Lung (tissue), 12 donors: ENCODE measurements around the gene COA1. TPM values are rescaled to one million over a fixed set of nuclear protein-coding genes. Genes with fewer than 3 reads are reported as not detected.
A peak's percentile ranks its signal among the peaks of the same experiment; 100 is the strongest.

Experiments used
- ATAC-seq: fragments of 200-7000 bp; cut with Tn5 transposase; one replicate; pipeline ENCODE4 v1.9.1; 2020; ENCODE audit warnings: moderate number of reproducible peaks; ENCODE audit not compliant: insufficient read depth, low FRiP score
- DNase-seq, 3 donors: peaks; one replicate each; pipeline ENCODE4 v3.0.0-alpha.2; 2013 to 2017
- H3K27ac ChIP-seq, 2 donors: one replicate each; pipeline ENCODE4 v1.5.1; 2013; ENCODE audit warnings: mild to moderate bottlenecking in 2 of 2, moderate library complexity in 2 of 2, control low read depth in 1 of 2, inconsistent platforms in 1 of 2, low read depth in 1 of 2, low read length in 1 of 2
- H3K27me3 ChIP-seq, 3 donors: one replicate each; pipeline ENCODE4 v1.5.1; 2013; ENCODE audit warnings: low read length in 2 of 3; ENCODE audit not compliant: control insufficient read depth in 3 of 3, insufficient read depth in 3 of 3
- H3K36me3 ChIP-seq, 4 donors: one replicate each; pipeline ENCODE4 v1.5.1; 2013; ENCODE audit warnings: low read length in 4 of 4, mild to moderate bottlenecking in 1 of 4, moderate library complexity in 1 of 4; ENCODE audit not compliant: control insufficient read depth in 4 of 4, insufficient read depth in 4 of 4
- H3K4me1 ChIP-seq, 5 donors: one replicate each; pipeline ENCODE4 v1.5.1; 2013; ENCODE audit warnings: low read length in 5 of 5, mild to moderate bottlenecking in 2 of 5, moderate library complexity in 1 of 5; ENCODE audit not compliant: control insufficient read depth in 5 of 5, insufficient read depth in 5 of 5
- H3K4me3 ChIP-seq: one replicate; pipeline ENCODE4 v1.5.1; 2013; ENCODE audit warnings: mild to moderate bottlenecking, control low read depth, moderate library complexity
- H3K9ac ChIP-seq, 2 donors: one replicate each; pipeline ENCODE4 v1.5.1; 2013; ENCODE audit warnings: low read length in 2 of 2, control low read depth in 1 of 2; ENCODE audit not compliant: insufficient read depth in 1 of 2
- H3K9me3 ChIP-seq, 4 donors: one replicate each; pipeline ENCODE4 v1.5.1; 2013; ENCODE audit warnings: low read length in 3 of 4, mild to moderate bottlenecking in 1 of 4, moderate library complexity in 1 of 4; ENCODE audit not compliant: control insufficient read depth in 4 of 4, insufficient read depth in 3 of 4
- WGBS, 2 donors: extraction: QIAGEN DNeasy Blood & Tissue Kit; methylation state at CpG; one replicate each; pipeline ENCODE4 v1.1.7; 2013; 5-methylcytosine and 5-hydroxymethylcytosine counted together
- polyA plus RNA-seq, 2 donors: library from polyadenylated mRNA; stranded (reverse); fragments of 200-250 nt; gene quantifications; one replicate each; pipeline ENCODE4 v1.2.1, GENCODE V29; 2013
- total RNA-seq, 2 donors: library from RNA; depleted of rRNA in 1 of 2; stranded (reverse); fragments of >200 nt in 1 of 2; gene quantifications; one replicate each; pipeline ENCODE4 v1.2.1, GENCODE V29; 2014 to 2021
- TF ChIP-seq, protein P1 (sequence below): IDR thresholded peaks from 2 replicates; pipeline ENCODE4 v1.5.1; 2012; ENCODE audit warnings: mild to moderate bottlenecking; ENCODE audit errors: control extremely low read depth, extremely low read depth
- donor health status: control.
- donor health status: control.
- donor health status: Bipolar disorder and iron deficiency.
- donor health status: healthy.
- donor health status: DM: yes; HTN: yes; CAD: no.

Gene COA1
- total and polyA plus RNA-seq, 4 donors, result 35.0 to 92.1 (median 42.6) TPM

GRCh38 chr7:43742692-43743091, 13.4 kb upstream of the COA1 start:
- no peaks in the 10 kb centered on the region for H3K9me3 ChIP-seq
- H3K4me1 ChIP-seq, result no peaks in the 10 kb centered on the region
- no peak for DNase-seq
- no peaks in the 10 kb centered on the region for H3K36me3 ChIP-seq
- H3K4me3 ChIP-seq, result no peak overlapping the region
- no peaks in the 10 kb centered on the region for H3K27me3 ChIP-seq
- TF ChIP-seq, protein P1, sequence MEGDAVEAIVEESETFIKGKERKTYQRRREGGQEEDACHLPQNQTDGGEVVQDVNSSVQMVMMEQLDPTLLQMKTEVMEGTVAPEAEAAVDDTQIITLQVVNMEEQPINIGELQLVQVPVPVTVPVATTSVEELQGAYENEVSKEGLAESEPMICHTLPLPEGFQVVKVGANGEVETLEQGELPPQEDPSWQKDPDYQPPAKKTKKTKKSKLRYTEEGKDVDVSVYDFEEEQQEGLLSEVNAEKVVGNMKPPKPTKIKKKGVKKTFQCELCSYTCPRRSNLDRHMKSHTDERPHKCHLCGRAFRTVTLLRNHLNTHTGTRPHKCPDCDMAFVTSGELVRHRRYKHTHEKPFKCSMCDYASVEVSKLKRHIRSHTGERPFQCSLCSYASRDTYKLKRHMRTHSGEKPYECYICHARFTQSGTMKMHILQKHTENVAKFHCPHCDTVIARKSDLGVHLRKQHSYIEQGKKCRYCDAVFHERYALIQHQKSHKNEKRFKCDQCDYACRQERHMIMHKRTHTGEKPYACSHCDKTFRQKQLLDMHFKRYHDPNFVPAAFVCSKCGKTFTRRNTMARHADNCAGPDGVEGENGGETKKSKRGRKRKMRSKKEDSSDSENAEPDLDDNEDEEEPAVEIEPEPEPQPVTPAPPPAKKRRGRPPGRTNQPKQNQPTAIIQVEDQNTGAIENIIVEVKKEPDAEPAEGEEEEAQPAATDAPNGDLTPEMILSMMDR, result no peak
- H3K27ac ChIP-seq, result no peak overlapping the region
- no peak for ATAC-seq
- no peak overlapping the region for H3K9ac ChIP-seq

GRCh38 chr7:43737467-43738127, 8.3 kb upstream of the COA1 start:
- no peaks in the 10 kb centered on the region for H3K36me3 ChIP-seq
- no peaks in the 10 kb centered on the region for H3K9me3 ChIP-seq
- peaks cover 0 to 1% (median 0%) of the 10 kb centered on the region in 5 donors for H3K4me1 ChIP-seq
- no peaks in the 10 kb centered on the region for H3K27me3 ChIP-seq
- no peak overlapping the region for H3K4me3 ChIP-seq
- ATAC-seq (no peak), DNase-seq (no peak)
- TF ChIP-seq, protein P1, result no peak
- no peak overlapping the region for H3K27ac ChIP-seq
- no peak overlapping the region for H3K9ac ChIP-seq
- WGBS, 2 donors, result 92 to 93% methylated on average over 6 of the region's 6 CpGs

DNA sequence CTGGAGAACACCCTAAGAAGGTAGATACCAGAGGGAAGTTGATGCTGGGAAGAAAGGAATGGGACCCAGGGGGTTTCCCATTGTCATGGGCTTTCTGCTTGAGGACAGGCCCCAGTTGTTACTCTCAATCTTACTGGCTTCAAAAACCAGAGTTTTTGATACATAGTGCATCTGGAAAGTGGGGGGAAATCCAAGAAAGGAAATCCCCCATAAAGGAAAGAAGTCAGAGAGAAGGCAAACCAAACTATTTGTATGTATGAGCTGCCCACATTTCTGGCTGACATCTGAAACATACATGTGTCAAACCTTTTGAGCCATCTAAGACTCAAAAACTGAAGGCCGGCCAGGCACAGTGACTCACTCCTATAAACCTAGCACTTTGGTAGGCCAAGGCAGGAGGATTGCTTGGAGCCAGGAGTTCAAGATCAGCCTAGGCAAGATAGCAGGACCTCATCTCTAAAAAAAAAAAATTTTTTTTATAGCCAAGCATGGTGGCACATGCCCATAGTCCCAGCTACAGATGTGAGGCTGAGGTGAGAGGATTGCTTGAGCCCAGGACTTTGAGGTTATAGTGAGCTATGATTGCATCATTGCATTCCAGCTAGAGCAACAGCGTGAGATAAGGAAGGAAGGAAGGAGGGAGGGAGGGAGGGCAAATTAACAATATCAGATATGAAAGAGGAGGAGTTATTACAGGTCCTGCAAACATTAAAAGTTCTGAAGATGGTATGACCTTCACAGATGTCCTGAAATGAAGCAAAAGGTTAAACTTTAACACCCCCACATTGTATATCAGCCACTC, 6.7 kb upstream of the COA1 start:
- no peak for ATAC-seq
- H3K4me3 ChIP-seq, result no peak overlapping the region
- TF ChIP-seq, protein P1, result no peak
- 41 to 48% methylated on average over 2 of the region's 2 CpGs for WGBS, 2 donors
- no peak overlapping the region for H3K9ac ChIP-seq
- no peaks in the 10 kb centered on the region for H3K27me3 ChIP-seq
- H3K27ac ChIP-seq, result no peak overlapping the region
- peaks cover 0 to 1% (median 0%) of the 10 kb centered on the region in 5 donors for H3K4me1 ChIP-seq
- DNase-seq, result peak in 1 of 3 donors; percentile 17
- no peaks in the 10 kb centered on the region for H3K9me3 ChIP-seq
- H3K36me3 ChIP-seq, result no peaks in the 10 kb centered on the region
